Endothelial cell of coronary artery (primary cell): Measurements from ENCODE around the gene BTLA. TPM values are rescaled to one million over a fixed set of nuclear protein-coding genes. Genes with fewer than 3 reads are reported as not detected.

Source experiments
- total RNA-seq: library from RNA; depleted of rRNA; stranded (reverse); fragments of >200 nt; gene quantifications from 2 replicates; pipeline ENCODE4 v1.2.3, GENCODE V29; 2014

The BTLA gene
- total RNA-seq, result not detected in 2 replicates

DNA sequence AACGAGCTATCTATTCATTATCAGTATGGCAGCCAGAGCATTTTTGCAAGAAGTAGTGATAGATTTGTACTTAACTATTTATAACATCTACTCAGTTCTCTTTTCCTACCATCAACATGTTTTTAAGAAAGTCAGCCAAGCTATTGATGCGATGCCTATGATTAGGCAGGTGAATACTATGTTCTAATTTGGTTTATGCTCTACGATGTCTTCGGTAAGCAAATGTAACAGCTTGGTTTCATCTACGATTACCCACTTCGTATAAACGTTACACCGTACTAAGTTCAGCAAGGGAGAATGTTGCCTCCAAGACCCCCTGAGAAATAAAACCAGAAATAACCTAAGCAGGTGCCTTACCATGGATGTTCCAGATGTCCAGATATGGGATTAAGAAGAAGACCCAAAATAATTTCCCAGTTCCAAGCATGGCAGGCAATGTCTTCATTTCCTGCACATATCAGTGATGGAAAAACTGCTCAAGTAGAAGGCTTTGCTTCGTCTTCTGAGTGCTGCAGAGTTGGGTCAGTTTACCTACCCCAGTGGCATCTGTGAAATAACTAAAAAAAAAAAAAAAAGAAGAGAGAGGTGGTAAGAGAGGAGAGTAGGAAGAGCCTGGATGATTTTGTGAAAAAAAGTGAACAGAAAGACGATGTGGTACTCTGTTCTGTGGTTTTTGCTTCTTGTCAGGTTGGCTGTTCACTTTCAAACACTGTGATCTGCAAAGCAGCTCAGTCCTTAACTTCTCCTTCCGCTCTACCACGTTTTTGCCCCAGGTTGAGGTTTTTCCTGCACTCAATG, at the start of gene BTLA:
BTLA (minus strand) TSS at position 559 of the 798 bp plus-strand sequence; CDS start at position 445, 114 bp downstream.

Other genes starting within 250 kb of the BTLA start
- gene SLC9C1, start 205.3 kb downstream of the BTLA start, total RNA-seq, result 0.09 and 0.19 TPM in 2 replicates
- 3.6 and 7.3 TPM in 2 replicates for gene CD200, start 166.3 kb downstream of the BTLA start, total RNA-seq
- gene ATG3, start 62.5 kb upstream of the BTLA start, total RNA-seq, result 68.1 and 77.9 TPM in 2 replicates
- 22.9 and 25.3 TPM in 2 replicates for gene SLC35A5, start 62.6 kb upstream of the BTLA start, total RNA-seq
- 11.5 and 46.8 TPM in 2 replicates for gene CCDC80, start 141.7 kb upstream of the BTLA start, total RNA-seq